HG03064 (cell line): Measurements from ENCODE around the gene ATP6V0C.

Experiments used
- ATAC-seq: cut with Tn5 transposase; IDR thresholded peaks from one replicate; pipeline ENCODE4 v1.9.1; 2021; ENCODE audit warnings: low read depth; ENCODE audit not compliant: unreplicated experiment

ATP6V0C gene

DNA sequence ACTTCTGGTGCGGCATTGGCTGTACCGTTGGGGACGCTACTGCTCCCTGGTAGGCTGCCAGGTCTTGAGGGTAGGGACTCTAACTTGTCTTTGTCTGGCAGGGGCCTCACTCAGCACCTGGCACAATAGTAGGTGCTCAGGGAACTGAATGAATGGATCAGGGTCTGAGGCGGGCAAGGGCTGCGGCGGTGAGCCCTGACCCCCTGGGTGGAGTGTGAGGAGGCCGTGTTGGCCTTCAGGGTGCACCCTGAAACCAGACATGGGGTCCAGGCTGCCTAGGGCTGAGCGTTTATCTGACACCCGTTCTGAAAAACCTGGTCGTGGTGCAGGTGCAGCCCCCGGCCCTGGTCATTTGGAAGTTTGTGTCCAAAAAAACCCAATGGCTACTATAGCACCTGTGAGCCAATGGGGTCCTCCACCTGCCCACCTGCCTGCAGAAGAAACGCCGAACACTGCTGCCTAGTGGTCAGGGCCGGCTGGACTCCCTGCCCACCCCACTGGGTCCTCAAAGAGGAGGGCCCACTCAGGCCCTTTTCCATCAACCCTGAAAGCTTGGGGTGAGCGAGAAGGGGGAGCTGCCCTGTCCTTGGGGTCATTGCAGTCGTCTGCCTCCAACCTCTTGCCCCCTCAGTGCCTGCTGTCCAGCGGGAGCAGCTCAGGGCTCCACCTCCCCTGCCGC is 4.9 kb upstream of the ATP6V0C start:
- ATAC-seq: no peak

DNA sequence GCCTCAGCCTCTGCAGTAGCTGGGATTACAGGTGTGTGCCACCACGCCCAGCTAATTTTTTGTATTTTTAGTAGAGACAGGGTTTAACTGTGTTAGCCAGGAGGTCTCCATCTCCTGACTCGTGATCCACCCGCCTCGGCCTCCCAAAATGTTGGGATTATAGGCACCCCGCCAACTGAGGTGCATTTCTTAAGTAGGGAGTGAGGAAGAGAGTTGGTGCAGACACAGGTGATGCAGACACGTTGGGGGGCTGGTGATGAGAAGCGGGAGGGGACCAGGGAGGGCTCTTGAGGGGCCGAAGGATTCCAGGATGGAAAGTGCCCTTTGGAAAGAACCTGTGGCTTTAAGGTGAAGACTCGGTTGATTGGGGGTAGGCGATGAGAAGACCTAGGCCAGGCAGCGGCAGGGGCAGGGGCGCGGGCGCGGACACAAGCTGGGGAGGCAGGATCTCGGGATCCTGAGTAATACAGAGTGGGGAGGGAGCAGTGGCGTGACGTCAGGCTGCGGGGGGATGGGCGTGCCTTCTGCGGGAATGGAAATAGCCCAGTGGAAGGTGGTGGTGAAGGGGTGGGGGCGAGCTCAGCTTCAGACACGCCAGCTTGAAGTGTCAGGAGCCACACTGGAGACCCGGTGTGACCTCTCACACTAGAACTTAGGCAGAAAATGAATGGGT is 2.5 kb upstream of the ATP6V0C start:
- no peak for ATAC-seq

DNA sequence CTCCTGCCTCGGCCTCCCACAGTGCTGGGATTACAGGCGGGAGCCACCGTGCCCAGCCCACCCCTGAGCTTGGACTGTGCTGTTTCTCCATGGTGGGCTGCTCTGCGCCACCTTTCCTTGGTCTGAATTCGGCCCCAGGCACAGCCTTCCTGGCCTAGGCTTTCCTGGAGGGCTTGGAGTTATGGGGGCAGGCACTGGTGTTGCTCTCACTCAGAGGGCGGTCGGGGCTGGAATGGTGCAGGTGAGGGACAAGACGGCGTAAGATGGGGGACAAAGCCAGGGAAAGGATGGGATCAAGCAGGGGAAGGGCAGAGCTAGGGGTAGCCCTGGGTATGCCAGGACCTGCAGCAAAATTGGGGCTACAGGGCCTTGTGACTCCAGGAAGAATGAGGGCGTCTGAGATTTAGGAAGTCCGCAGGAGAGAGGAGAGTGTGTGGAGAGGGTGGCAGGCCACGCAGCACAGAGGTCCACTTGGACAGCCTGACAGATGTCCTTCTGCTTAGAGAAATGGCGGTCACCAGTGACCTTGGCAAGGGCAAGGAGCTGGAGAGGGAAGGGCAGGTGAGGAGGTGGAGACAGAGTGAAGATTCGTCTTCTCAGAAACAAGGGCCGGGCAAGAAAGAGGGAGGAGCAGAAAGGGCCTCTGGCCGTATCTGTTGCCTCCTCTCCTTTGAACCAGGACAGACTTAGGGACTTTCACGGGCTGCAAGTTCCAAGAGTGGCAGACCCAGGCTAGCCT is 1.6 kb upstream of the ATP6V0C start:
- ATAC-seq: no peak

DNA sequence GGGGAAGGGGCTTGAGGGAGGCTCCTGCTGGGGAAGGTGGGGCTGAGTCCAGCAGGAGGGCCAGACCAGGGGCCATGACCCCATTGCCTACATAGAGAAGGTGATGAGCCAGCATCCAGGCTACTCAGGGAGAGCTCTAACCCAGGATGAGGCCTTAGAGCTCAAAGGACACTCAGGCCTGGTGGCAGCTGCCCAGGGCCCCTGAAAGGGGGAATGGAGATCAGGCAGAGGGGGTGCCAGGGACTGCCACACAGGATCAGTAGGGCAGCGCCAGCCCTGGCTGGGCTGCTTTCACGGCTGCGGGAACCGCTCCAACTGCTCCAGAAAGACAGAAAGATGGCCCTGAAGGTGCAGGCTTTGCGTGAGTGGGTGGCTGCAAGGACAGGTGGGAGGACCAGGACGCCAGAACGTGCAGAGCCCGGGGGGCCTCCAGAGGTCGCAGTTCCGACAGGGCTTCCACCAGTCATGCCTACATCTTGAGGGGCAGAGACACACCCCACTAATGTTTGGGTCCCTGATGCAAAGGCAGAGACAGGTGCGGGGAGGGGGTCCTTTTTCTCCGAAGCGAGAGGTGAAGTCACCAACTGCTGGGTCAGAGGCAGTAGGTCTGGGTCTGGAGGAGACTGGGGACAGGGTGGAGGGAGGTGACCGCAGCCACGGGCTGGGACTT is 882 bp upstream of the ATP6V0C start:
- ATAC-seq: no peak

DNA sequence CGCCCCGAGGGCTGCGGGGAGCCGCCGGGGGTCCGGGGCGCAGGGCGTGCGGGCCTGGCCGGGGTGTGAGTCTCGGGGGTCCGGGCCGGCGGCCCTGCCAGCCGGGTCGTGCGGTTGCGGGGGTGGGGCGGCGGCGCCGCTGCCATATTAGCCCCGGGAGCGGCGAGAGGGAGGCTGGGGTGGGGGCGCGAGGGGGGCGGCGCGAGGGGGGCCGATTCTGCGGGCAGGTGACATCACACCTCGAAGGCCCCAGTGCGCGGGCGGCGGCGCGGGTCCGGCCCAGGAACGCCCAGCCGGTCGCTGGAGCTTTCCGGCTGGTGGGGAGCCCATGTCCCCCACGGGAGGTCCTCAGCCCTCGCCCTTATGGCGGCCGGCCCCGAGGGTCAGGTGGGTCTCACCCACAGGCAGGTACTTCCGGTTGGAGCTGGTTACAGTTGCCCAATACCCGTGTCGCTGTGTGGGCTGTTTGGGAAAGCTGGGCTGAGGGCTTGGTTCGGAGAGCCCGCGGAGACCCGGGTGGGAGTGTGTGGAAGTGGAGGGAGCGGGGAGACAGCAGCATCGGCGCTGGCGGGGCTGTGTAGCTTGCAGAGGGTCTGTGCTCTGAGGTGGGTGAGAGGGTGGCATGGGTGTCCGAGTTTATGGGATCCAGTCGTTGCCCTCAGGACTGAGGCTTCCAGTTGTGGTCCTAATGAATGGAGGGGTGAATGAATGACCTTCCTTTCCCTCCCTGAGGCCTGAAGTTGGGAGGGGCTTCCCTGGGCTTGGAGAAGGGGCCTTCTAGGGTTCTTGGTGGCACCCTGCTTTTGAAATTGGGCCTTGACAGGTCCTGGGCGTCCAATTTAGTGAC is 804 bp downstream of the ATP6V0C start:
- ATAC-seq: no peak

DNA sequence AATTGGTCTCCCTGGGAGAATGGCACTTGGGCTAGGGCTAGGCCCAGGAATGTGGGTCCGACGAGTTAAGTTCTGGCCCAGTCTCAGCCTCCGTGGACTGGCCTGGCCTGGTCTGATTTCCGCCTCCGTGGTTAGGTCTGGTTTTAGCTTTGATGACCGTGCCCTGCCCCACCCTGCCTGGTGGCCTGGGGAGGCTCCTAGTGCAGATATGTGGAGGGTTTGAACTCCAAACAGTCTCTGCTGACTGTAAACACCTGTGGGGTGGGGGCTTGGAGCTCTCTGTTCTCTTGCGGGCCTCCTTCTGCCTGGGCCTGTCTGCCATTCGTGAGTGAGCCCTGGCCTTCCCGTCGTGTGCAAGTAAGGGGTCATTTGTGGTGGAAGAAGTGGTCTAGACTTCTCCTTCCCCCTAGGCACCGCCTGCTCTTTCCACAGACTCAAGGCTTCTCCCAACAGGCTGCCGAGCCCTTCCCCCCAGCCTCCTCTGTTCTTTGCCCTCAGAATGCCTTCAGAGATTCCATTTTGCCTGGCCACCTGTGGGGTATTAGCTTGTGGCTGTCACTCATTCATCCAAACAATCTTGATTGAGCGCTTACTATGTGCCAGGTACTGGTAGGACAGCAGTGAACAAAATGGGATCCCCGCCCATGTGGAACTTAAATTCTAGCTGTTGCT is 1.6 kb downstream of the ATP6V0C start:
- ATAC-seq: no peak

DNA sequence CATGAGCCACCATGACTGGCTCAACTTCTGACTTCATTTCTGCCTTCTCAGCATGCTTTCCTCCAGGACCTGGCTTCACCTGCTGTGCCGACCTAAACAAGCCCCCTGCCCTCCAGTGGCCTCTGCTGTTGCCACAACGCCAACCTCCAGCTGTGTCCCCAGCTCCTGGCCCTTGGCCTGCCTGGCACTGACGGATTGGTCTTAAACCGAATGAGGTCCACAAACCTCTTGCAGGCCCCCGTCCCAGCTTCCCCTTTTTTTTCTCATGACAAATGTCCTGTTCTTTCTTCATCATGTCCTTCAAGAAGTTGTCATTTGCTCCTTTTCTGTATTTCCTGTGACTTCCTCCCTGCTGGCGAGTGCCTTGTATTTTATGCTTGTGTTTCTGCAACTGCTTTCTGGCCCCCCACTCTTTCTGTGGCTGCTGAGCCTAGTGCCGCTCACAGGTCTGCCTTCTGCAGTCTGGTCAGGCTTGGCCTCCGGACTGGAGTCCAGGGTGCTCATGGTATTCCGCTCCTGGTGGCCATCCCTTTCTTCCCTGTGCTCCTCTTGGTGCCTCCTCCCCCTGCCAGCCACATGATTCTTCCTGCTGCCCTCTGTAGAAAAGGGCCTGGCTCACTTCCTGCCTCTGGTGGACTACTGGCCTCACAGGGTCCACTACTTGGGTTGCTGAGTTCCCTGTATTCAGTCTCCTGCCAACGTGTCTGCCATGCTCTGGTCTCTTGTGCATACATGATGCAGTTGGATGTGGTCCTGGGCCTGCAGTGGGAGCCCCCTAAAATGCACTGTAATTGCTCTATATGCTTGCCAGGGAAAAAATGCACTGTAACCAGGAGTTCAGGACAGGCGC is 2.9 kb downstream of the ATP6V0C start:
- ATAC-seq: no peak

DNA sequence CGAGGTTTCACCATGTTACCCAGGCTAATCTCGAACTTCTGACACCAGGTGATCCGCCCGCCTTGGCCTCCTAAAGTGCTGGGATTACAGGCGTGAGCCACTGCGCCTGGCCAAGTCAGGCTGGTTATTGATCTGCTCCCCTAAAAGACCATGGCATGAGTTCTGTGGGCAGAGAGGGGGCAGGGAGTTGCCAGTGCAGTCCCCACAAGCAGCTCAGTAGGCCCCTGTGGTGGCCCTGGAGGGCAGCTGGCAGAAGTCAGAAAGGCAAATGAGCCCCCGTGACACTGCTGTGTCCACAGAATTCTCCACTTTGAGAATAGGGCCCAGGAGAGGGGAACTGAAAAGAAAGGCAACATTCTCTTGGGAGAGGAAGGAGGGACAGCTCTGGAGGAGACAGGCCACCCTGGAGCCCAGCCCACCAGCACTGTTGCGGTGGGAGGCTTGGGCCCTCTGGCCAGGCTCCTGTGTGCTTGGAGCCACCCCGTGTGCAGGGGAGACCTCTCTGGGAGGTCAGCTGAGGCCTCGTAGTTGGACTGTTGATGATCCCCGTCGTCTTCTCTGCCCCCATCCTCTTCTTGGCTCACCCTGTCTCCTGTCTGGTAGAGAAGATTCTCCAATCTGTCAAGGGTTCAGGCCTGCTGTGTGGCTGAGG is 4.3 kb downstream of the ATP6V0C start:
- ATAC-seq: no peak

DNA sequence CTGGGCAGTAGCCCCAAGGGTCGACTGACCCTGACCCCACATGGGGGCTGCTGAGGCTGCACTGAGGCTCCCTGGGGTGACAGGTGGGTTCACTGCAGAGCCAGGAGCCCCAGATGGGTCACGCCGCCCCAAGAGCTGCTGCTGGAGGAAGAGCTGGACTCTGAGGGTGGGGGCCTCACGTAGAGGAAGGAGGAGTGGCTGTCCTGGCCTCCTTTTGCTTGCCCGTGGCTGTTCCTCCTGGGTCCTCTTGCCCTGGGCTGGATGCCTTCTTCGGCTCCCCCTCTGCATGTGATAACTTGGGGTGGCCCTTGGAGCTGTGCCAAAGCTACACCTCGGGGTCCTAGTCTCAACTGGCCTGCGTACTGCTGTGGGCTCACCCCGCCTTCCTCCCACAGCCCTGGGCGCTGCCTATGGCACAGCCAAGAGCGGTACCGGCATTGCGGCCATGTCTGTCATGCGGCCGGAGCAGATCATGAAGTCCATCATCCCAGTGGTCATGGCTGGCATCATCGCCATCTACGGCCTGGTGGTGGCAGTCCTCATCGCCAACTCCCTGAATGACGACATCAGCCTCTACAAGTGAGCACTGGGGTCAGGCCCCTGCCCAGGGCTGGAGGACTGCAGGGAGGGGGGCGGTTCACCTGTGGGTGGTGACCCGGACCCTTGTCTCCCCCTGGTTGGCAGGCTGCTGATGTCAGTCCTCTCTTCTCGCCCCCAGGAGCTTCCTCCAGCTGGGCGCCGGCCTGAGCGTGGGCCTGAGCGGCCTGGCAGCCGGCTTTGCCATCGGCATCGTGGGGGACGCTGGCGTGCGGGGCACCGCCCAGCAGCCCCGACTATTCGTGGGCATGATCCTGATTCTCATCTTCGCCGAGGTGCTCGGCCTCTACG is 5.3 kb downstream of the ATP6V0C start:
- no peak for ATAC-seq

DNA sequence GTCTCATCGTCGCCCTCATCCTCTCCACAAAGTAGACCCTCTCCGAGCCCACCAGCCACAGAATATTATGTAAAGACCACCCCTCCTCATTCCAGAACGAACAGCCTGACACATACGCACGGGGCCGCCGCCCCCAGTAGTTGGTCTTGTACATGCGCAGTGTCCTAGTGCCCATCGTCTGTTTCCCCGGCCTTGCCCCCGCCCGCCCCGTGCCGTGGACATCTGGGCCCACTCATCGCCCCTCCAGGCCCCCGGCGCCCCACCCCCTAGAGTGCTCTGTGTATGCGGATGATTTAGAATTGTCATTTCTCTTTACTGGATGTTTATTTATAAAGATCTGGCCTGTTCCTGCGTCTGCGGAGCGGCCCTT is 5.9 kb downstream of the ATP6V0C start:
- no peak for ATAC-seq

DNA sequence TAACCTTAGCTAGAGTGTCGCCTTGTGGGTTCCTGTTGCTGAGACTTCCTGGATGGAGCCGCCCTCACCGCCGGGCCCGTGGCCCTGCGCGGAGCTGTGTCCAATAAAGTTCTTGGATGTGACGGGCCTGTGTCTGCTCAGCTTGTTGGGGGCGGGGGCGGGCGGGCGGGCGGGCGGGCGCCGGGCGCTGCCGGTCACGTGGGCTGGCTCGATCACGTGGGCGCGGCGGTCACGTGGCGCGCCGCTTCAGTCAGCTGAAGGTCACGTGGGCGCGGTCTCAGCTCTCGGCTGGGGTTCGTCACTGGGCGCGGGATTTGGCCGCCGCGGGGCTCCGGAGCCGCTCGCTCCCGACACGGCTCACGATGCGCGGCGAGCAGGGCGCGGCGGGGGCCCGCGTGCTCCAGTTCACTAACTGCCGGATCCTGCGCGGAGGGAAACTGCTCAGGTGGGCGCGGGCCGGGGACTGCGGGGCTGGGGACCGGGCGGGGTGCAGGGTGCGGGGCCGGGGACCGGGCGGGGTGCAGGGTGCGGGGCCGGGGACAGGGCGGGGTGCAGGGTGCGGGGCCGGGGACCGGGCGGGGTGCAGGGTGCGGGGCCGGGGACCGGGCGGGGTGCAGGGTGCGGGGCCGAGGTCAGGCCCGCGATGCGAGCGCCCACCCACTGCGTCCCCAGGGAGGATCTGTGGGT is 6.5 kb downstream of the ATP6V0C start, which contains the start of gene AMDHD2:
AMDHD2 (plus strand) TSS at position 275 of the 687 bp plus-strand sequence; CDS start at position 363, 88 bp downstream.
- ATAC-seq: no peak

DNA sequence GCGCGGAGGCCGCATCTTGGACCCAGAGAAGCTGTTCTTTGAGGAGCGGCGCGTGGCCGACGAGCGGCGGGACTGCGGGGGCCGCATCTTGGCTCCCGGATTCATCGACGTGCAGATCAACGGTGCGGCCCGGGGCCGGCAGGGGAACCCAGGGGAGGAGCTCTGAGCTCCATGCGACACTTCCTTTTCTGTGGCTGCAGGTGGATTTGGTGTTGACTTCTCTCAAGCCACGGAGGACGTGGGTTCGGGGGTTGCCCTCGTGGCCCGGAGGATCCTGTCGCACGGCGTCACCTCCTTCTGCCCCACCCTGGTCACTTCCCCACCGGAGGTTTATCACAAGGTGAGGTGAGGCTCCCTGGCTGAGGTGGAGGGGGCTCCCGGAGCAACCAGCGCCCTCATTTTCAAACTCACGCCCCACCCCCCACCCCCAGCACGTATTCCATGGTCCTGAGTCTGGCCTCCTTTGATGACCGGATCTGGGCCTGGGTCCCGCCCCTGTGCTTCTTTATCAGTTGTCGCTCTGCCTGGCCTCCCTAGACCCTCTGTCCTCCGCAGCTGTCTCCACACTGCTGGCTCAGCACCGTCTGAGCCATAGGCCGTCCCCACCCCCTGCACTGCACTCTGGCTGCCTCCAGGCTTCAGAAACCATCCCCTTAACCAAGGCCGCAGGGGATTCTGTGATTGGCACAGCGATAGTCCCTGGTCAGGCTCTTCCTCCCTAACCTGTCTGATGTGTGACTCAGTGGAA is 7.2 kb downstream of the ATP6V0C start:
- ATAC-seq: no peak

DNA sequence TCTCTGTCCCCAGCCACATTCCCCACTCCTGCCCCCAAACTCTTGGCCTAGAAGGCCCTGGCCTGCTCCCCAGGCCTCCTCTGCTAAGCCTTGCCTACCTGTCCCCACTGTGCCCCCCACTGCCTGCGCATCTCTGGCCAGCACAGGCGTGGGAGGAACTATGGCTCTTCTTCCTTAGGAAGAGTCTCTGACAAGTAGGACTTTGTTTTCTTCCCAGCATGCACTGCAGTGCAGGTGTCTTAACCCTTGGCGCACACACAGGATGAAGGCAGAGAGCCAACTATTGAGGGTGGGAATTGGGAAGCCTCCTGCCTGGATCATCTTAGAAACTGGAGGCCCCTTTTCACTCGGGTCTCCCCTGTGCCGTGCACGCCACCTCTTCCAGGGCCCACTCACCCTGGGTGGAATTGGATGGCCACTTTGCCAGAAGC is 10.1 kb downstream of the ATP6V0C start:
- no peak for ATAC-seq

DNA sequence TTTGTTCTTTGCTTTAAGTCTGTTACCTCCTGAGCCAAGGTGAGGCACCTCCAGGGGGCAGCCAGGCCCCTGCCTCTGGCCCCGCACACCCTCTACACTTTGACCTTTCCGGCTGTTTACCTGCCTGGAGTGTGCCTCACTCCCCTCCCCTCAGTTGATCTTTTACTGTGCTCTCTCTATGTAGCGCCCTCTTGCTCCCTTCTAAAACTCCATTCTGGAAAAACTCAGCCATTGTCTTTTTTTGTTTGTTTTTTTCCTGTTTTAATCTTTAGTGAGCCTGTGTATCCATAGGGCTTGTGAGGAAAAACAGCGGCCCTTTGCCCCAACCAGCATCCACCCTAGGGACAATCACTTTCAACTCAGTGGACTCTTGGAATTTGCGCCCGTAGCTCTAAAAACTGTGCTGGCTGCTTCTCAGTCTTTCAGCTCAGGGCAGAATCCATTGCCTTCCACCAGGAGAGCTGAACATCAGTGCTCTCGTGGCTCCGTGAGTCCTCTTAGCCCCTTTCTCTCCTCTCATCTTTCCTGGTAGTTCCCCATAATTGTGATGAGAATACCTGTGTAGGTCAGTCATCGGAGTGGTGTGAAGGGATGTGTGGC is 10.7 kb downstream of the ATP6V0C start:
- ATAC-seq: no peak

DNA sequence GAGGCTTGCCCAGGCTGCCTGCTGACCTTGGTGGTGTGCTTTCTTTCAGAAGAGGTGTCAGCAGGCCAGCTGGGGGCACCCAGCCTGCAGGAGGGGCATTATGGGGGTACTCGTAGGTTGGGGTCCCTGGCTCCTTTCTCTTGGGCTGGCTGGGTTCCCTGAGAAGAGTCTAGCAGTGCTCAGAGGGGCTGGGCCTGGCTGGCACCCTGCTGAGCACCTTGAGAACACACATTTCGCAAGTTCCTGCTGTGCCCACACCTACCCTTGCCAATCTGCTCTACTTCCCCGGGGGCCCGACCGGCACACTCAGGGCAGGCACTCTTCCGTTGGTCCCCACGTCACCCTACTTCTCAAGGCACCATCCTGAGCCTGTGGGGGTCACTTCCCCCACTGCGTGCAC is 12.4 kb downstream of the ATP6V0C start:
- ATAC-seq: no peak
